ENCODE measurements around the gene TUBA1C. TPM values are rescaled to one million over a fixed set of nuclear protein-coding genes. Genes with fewer than 3 reads are reported as not detected.

Gene TUBA1C
- total RNA-seq, 1 experiment from 2014 or later, result 660 TPM

DNA sequence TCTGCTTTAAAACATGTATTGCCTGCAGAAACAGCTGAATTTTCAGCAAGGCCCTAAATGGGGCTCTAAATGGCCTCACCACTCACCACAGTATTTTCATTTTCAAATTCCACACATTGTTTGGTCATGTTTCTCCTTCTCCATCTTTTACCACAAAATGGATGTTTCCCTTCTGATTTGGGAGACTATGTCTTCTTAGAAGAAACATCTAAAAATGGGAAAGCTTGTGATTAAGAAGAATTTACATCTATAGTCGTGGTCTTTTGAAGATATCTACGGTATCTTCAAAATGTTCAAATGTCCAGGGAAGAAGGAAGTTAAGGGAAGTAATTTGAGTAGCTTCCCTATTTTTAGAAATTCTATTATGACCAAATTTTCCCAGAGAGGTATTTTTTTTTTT, 20.7 kb upstream of the TUBA1C start:
- WGBS (ENCODE audit: extremely low coverage, insufficient read length, low lambda C conversion rate), result no CpG with 5 or more reads among the region's 2 CpGs
- Histone ChIP-seq H4K8ac (replicated peaks; ENCODE audit: insufficient read length, low read depth, low read length) (no peak overlapping the region), H3T11ph (ENCODE audit: low read length) (no peak overlapping the region), H3K23me2 (ENCODE audit: insufficient read length, low read depth, low read length, poor library complexity, severe bottlenecking) (no peaks in the 10 kb centered on the region), H3K4ac (ENCODE audit: low read depth, low read length) (no peak overlapping the region), H4K91ac (ENCODE audit: insufficient read length, low read depth, low read length) (no peak overlapping the region), H2AFZ (ENCODE audit: low read length) (no peak overlapping the region), H3K4me1 (ENCODE audit: insufficient read depth, low read length) (no peaks in the 10 kb centered on the region), H3K14ac (ENCODE audit: insufficient read depth, low read length) (no peak overlapping the region), H2BK5ac (ENCODE audit: insufficient read length, low read length) (no peak overlapping the region), H3K79me2 (ENCODE audit: insufficient read depth, low read length) (no peaks in the 10 kb centered on the region), H3K23ac (ENCODE audit: insufficient read length, low read depth, low read length) (no peak overlapping the region), H3K18ac (ENCODE audit: insufficient read length, low read depth, low read length) (no peak overlapping the region), H2AK5ac (ENCODE audit: insufficient read length, low read length) (no peak overlapping the region), H3K9ac (ENCODE audit: extremely low read depth, insufficient read length, low read length) (no peak overlapping the region), H3K79me1 (ENCODE audit: insufficient read depth, low read depth, low read length, poor library complexity, severe bottlenecking) (no peaks in the 10 kb centered on the region), H4K5ac (ENCODE audit: insufficient read length, low read depth, low read length) (no peak overlapping the region), H4K20me1 (ENCODE audit: control insufficient read depth, insufficient read depth, insufficient read length) (no peaks in the 10 kb centered on the region), H3K4me2 (ENCODE audit: insufficient read depth, insufficient read length, low read length) (no peak overlapping the region), H2BK120ac (ENCODE audit: low read depth, low read length, poor library complexity, severe bottlenecking) (no peak overlapping the region), H3K27me3 (ENCODE audit: insufficient read depth, low read length) (no peaks in the 10 kb centered on the region), H3K9me3 (ENCODE audit: control insufficient read depth, low read depth, low read length) (no peaks in the 10 kb centered on the region), H2BK20ac (ENCODE audit: low read depth, low read length, poor library complexity, severe bottlenecking) (no peak overlapping the region), H3K56ac (ENCODE audit: insufficient read length, low read depth, low read length) (no peak overlapping the region), H3K27ac (ENCODE audit: insufficient read length, low read depth, low read length) (no peak overlapping the region), H2BK12ac (ENCODE audit: insufficient read length, low read depth, low read length) (no peak overlapping the region), H2BK15ac (ENCODE audit: low read depth, low read length) (no peak overlapping the region)
- H3K27ac Mint-ChIP-seq, result no peak overlapping the region
- H3K4me1 Mint-ChIP-seq, result peaks cover 3 to 4% of the 10 kb centered on the region in 2 experiments; a peak in 3 of 4 replicates
- peaks cover 3% of the 10 kb centered on the region for H3K27me3 Mint-ChIP-seq (ENCODE audit: low read depth)
- H3K9me3 Mint-ChIP-seq, result no peaks in the 10 kb centered on the region; a peak in 1 of 5 replicates
- TF ChIP-seq, protein P1, sequence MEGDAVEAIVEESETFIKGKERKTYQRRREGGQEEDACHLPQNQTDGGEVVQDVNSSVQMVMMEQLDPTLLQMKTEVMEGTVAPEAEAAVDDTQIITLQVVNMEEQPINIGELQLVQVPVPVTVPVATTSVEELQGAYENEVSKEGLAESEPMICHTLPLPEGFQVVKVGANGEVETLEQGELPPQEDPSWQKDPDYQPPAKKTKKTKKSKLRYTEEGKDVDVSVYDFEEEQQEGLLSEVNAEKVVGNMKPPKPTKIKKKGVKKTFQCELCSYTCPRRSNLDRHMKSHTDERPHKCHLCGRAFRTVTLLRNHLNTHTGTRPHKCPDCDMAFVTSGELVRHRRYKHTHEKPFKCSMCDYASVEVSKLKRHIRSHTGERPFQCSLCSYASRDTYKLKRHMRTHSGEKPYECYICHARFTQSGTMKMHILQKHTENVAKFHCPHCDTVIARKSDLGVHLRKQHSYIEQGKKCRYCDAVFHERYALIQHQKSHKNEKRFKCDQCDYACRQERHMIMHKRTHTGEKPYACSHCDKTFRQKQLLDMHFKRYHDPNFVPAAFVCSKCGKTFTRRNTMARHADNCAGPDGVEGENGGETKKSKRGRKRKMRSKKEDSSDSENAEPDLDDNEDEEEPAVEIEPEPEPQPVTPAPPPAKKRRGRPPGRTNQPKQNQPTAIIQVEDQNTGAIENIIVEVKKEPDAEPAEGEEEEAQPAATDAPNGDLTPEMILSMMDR (conservative IDR thresholded peaks at IDR 0.05), result no peak
- no peaks in the 10 kb centered on the region for H3K36me3 Mint-ChIP-seq (ENCODE audit: insufficient read depth in 1 of 3, low read depth in 3 of 3)
- no peak overlapping the region for H3K4me3 Mint-ChIP-seq
- no peak for DNase-seq

Data from H9 (cell line).